ENCODE data around the gene CR2.

GRCh38 chr1:207404849-207405525 lies 49.1 kb upstream of the CR2 start:
- TF ChIP-seq EZH2 (IDR thresholded peaks at IDR 0.05) (no peak), POLR2AphosphoS5 (IDR thresholded peaks at IDR 0.05; ENCODE audit: borderline replicate concordance, low read depth, low read length) (no peak)
